ENCODE measurements around the gene PDCL3.

DNA sequence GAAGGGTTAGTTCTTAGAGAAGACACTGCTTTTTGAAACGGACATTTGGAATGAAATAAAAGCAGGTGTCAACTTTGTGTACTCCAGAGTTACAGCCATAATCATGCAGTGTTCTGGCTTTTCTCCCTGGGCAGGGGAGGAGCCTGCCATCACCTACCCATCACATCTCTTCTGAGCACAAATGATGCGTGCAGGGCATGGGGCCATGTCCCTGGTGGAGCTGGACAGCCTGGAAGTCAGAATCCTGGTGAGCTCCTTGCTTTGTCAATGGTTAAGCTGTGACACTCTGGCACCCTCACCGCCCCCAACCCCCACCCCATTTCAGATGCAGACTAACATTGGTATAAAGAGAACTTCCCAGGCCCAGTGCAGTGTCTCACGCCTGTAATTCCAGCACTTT, 53.1 kb downstream of the PDCL3 start:
- TF ChIP-seq, protein P1, sequence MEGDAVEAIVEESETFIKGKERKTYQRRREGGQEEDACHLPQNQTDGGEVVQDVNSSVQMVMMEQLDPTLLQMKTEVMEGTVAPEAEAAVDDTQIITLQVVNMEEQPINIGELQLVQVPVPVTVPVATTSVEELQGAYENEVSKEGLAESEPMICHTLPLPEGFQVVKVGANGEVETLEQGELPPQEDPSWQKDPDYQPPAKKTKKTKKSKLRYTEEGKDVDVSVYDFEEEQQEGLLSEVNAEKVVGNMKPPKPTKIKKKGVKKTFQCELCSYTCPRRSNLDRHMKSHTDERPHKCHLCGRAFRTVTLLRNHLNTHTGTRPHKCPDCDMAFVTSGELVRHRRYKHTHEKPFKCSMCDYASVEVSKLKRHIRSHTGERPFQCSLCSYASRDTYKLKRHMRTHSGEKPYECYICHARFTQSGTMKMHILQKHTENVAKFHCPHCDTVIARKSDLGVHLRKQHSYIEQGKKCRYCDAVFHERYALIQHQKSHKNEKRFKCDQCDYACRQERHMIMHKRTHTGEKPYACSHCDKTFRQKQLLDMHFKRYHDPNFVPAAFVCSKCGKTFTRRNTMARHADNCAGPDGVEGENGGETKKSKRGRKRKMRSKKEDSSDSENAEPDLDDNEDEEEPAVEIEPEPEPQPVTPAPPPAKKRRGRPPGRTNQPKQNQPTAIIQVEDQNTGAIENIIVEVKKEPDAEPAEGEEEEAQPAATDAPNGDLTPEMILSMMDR (IDR thresholded peaks at IDR 0.05) = no peak
- no peak for TF ChIP-seq MAZ (IDR thresholded peaks at IDR 0.05; ENCODE audit: borderline replicate concordance, low read depth, low read length)
- no peak for TF ChIP-seq POLR2A (IDR thresholded peaks at IDR 0.05; ENCODE audit: low read length)
- no peak for TF ChIP-seq CHD2 (IDR thresholded peaks at IDR 0.05; ENCODE audit: low read length, partially characterized antibody)
- no peak for TF ChIP-seq MAFK (IDR thresholded peaks at IDR 0.05; ENCODE audit: partially characterized antibody)
